Iris pigment epithelial cell (primary cell): Measurements from ENCODE around the gene GAS6.
A peak's percentile ranks its signal among the peaks of the same experiment; 100 is the strongest.
"Not testable (repeated sequence)": the region's sequence is repeated elsewhere in the genome, so short reads cannot be mapped to it uniquely, and the experiment has no call there.

Experiments used
- DNase-seq: peaks from one replicate; pipeline ENCODE4 v3.0.0-alpha.2; 2011; ENCODE audit warnings: low read depth

The GAS6 gene

GRCh38 chr13:113789931-113790330 lies 73.9 kb downstream of the GAS6 start:
- DNase-seq, result not testable (repeated sequence)

GRCh38 chr13:113789167-113789566 lies 74.7 kb downstream of the GAS6 start:
- DNase-seq, result no peak

DNA sequence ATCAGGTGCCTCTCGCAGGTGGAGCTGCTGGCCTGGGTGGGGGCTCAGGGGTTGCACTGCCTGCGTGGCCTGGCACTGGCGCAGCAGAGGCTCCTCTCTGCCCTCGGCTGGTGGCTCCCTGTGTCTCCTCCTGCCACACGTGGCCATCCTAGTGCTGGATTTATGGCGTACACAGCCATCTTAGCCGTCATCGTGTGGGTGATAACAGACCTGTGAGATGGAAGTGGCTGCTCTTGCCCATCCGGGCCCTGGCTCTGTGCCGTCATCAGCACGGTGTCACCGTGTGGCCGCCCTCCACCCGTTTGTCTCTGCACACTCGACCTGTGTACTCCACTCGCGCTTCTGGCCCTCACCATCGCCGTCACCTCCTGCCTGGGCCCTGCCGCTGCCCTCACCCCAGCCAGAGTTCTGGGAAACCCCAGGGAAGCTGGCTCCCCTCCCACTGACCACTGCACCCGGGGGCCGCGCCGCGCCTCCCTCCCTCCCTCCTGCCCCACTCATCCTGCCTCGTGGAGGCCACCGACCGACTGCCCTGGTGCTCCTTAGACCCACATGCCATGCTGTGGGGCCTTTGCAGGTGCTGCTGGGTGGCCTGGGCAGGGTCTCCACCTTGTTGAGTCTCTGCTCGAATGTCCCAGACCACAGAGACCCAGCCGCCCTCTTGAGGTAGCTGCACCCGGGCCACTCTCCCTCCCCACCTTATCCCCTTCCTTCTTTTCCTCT lies 75.3 kb downstream of the GAS6 start:
- DNase-seq, result no peak

- DNase-seq, result no peak
These were observed 76.2 kb downstream of the GAS6 start for GRCh38 chr13:113787694-113788093.

- DNase-seq, result peak; percentile 41
These were observed 77.5 kb downstream of the GAS6 start for GRCh38 chr13:113786262-113786841.

DNA sequence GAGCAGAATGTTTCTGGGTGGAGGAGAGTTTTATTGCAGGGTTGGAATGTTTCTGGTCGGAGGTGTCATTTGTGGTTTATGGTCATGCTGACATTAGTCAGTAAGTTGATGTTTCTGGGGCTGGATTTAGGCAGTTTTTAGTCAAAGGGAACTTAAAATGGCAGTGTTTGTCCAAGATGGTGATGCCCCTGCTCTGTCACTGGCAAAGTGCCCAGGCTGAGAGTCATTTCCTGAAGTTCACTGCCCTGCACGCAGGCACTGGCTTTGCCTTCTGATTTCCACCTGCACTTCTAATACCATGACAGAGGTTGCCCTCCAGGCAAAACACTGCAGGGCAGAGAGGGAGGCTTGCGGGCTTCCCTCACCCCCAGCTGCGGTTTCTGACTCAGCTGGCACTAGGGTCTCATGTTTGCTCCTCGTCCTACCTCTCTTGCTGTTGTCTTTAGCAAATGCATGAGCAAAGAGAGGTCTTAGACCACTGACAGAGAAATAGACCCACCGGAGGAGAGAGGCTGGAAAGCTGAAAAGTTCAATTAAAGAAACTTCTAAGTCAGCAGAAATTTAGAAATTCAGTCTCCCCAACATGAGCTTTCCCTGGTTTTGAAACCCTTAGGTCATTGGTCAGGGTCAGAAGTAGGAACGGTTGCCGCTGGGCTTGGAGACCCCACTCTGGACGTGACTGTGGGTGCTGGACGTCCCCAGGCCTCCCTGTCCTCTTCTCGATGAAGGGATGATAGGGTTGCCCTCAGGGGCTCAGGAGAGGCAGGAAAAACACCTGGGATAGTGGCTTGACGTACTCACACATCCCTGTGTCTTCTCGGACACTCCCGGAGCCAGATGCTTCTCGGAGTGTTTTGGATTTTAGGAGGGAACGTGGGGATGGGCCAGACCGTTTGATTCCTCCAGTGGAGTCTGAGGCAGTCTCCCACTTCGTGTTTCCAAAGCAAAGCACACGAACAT lies 78.5 kb downstream of the GAS6 start:
- DNase-seq, result peak; percentile 35

GRCh38 chr13:113784645-113785024 lies 79.2 kb downstream of the GAS6 start:
- DNase-seq, result no peak

GRCh38 chr13:113783966-113784644 lies 79.8 kb downstream of the GAS6 start:
- no peak for DNase-seq

- no peak for DNase-seq
These were observed 80.5 kb downstream of the GAS6 start for GRCh38 chr13:113783200-113783881.

GRCh38 chr13:113782472-113782871 lies 81.4 kb downstream of the GAS6 start:
- DNase-seq, result no peak

DNA sequence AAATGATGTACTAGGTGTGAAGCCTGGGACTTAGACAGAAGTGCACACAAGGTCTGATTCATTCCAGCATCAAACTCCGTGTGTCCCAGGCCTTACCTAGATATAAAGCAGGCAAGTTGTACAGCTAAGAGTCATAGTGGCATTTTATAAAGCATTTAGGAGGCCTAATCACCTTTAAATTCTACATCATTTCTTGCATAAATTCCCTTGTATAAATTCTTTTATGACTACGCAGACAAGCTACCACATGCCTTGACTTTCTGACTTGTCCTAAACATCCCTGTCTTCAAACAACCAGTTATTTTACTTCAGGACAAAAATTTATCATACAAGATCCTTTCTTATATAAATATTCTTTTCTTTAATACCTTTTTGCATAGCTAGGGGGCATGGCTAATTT lies 82.3 kb downstream of the GAS6 start:
- DNase-seq, result no peak

DNA sequence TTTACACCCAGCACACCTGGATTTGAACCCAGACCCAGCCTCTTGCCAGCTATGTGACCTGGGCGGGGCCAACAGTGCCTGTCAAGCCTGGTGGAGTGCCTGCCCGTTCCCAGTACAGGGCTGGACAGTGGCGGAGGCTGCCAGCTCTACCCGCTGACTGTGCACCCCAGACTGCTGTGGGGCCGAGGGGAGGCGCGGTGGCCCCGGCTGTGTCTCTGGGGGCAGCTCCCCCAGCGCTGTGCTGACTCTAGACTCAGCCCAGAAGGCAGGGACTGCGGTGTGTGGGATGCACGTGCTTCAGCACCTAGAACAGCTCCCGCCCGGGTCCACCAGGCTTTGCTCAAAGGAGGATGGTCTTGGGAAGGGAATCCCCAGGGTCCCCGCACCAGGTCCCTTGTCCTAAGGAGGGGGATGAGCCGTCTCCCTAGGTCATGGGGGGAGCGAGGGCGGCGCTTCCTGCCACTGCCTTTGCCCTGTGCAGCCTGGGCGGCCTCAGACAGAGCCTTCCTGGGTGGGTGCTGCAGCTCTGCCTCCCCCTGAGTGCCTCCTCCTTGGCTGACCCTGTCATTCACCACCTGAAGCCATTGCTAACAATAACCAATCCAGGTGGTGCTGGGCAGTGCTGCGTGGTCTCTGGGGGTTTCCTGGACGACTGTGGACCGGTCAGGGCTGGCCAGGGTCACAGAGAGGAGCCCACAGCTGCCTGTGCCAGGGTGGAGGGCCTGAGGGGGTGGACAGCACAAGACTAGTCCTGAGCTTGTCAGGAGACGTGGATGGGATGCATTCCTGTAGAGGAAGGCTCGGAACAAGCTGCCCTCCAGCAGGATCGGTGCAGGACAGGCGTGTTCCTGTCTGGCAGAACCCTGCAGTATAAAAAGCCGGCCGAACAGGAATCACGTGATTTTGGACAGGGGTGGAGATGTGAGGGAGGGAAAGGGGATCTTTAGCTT lies 86.3 kb downstream of the GAS6 start:
- peak; percentile 30 for DNase-seq

GRCh38 chr13:113776231-113777125 lies 87.4 kb downstream of the GAS6 start:
- DNase-seq, result no peak

DNA sequence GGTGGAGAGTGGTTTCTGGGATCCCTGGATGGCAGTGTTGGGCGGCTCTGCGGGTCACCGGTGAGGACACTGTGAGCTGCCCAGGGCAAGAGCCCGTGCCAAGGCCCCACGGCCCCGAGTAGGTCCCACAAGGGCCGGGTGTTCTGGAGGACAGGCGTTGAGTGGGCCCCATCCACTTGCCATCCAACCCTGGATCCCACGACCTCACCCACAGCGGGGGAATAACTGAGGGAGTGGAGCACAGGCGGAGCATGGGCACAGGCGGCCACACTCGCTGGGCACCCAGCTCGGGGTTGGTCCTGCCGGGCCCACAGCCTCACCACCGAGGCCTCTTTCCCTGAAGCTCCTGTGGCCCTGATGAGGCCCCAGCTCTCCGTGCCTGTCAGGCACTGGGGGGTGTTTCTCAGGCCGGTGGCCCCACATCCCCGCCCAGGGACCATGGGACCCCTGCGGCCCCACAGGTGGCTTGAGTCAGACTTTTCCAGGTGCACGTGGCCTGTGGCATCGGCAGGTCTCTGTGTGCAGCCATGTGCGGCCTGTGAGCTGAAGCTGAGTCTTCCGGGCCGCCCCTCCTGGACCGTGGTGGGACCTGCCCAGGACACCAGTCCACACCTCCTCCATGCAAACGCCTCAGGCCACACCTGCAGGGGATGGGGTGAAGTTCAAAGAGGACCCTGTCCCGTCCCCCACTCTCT lies 88.3 kb downstream of the GAS6 start:
- no peak for DNase-seq

GRCh38 chr13:113774177-113775107 lies 89.4 kb downstream of the GAS6 start:
- DNase-seq, result peak; percentile 28

- peak; percentile 65 for DNase-seq
These were observed 92.1 kb downstream of the GAS6 start for GRCh38 chr13:113771709-113772331.

- DNase-seq, result no peak
These were observed 92.9 kb downstream of the GAS6 start for GRCh38 chr13:113770937-113771336.
